HepG2 (cell line): Measurements from ENCODE around the gene UGT1A7. TPM values are rescaled to one million over a fixed set of nuclear protein-coding genes. Genes with fewer than 3 reads are reported as not detected.

Experiments used
- ATAC-seq: fragments of 200-7000 bp; cut with Tn5 transposase; 3 replicates; pipeline ENCODE4 v1.9.1; 2020; ENCODE audit warnings: mild to moderate bottlenecking, moderate library complexity
- BruUV-seq: library from RNA; stranded (reverse); fragments of 400-500 nt; replicated peaks from 2 replicates; lab custom pipeline; 2021; lab: Mats Ljungman, UMichigan
- CTCF ChIA-PET: fragments of 300-600 bp; formaldehyde crosslinking; extraction: SDS; loops from one replicate; lab custom pipeline; 2021; ENCODE audit warnings: low total read pairs, inconsistent platforms, low intra/inter-chr PET ratio; lab: Yijun Ruan, JAX
- POLR2A ChIA-PET: fragments of 350-600 bp; sonication (Branson Sonifier 250); formaldehyde crosslinking; loops from one replicate; lab custom pipeline; 2020; ENCODE audit warnings: antibody characterized with exemption, inconsistent platforms; lab: Yijun Ruan, JAX
- DNase-seq: peaks from one replicate; pipeline ENCODE4 v3.0.0-alpha.2; 2015; ENCODE audit warnings: low spot score
- FAIRE-seq: peaks from 3 replicates; lab custom pipeline; 2011; peaks lifted over from hg19 to GRCh38; lab: Jason Lieb, UNC
- H2AFZ ChIP-seq: one replicate; pipeline ENCODE4 v1.6.1; 2011; ENCODE audit warnings: low read length, inconsistent platforms
- H3K27ac ChIP-seq: fragments of 300-600 bp; 3 replicates; pipeline ENCODE4 v1.8.0; 2011; ENCODE audit warnings: mixed run types, mild to moderate bottlenecking, mixed read lengths, low read length, inconsistent platforms; ENCODE audit not compliant: insufficient read depth; ENCODE audit errors: extremely low read length
- H3K27me3 ChIP-seq, 2 experiments: fragments of 200-600 bp in 1 of 2; 2 replicates in 1 of 2; 3 replicates in 1 of 2; pipeline versions ENCODE4 v1.6.0 to v1.8.0; 2011; ENCODE audit warnings: low read length in 2 of 2, mild to moderate bottlenecking in 2 of 2, moderate library complexity in 2 of 2, inconsistent platforms in 1 of 2; ENCODE audit not compliant: insufficient read depth in 2 of 2, control insufficient read depth in 1 of 2
- H3K36me3 ChIP-seq, 2 experiments: fragments of 200-600 bp in 1 of 2; replicated peaks in 1 of 2; 2 replicates in 1 of 2; 3 replicates in 1 of 2; pipeline versions ENCODE4 v1.5.1 to v1.8.0; 2011; ENCODE audit warnings: low read length in 2 of 2, inconsistent platforms in 1 of 2; ENCODE audit not compliant: insufficient read depth in 2 of 2, control insufficient read depth in 1 of 2
- H3K4me1 ChIP-seq: 2 replicates; pipeline ENCODE4 v1.5.1; 2012; ENCODE audit warnings: low read length, inconsistent platforms; ENCODE audit not compliant: insufficient read depth
- H3K4me2 ChIP-seq: 2 replicates; pipeline ENCODE4 v1.6.0; 2011; ENCODE audit warnings: low read depth, low read length, inconsistent platforms
- H3K4me3 ChIP-seq, 3 experiments: fragments of 200-600 bp in 1 of 3; sonication (generic), shearing (Covaris generic) in 1 of 3; replicated peaks in 1 of 3; 2 replicates each; pipeline ENCODE4 v1.5.1; 2011 to 2016; ENCODE audit warnings: low read length in 3 of 3, inconsistent platforms in 2 of 3, low read depth in 2 of 3, mild to moderate bottlenecking in 2 of 3, control low read depth in 1 of 3, mixed read lengths in 1 of 3; ENCODE audit not compliant: insufficient read depth in 1 of 3
- H3K79me2 ChIP-seq: one replicate; pipeline ENCODE4 v1.6.1; 2011; ENCODE audit warnings: low read length, inconsistent platforms; ENCODE audit not compliant: insufficient read depth
- H3K9ac ChIP-seq: 2 replicates; pipeline ENCODE4 v1.6.0; 2011; ENCODE audit warnings: mild to moderate bottlenecking, low read depth, low read length, inconsistent platforms; ENCODE audit not compliant: insufficient read depth
- H3K9me3 ChIP-seq: 2 replicates; pipeline ENCODE4 v1.5.1; 2012; ENCODE audit warnings: mild to moderate bottlenecking, low read length
- H4K20me1 ChIP-seq: 2 replicates; pipeline ENCODE4 v1.6.0; 2011; ENCODE audit warnings: inconsistent platforms, mild to moderate bottlenecking, low read length, moderate library complexity; ENCODE audit not compliant: insufficient read depth
- AKNA ChIP-seq: sonication (generic); formaldehyde crosslinking; IDR thresholded peaks from 2 replicates; pipeline ENCODE4 v1.4.0; 2020; ENCODE audit warnings: missing genetic modification reagents, borderline replicate concordance
- CBX5 ChIP-seq: sonication (generic); formaldehyde crosslinking; IDR thresholded peaks from 2 replicates; pipeline ENCODE4 v1.4.0; 2020; ENCODE audit warnings: missing genetic modification reagents, borderline replicate concordance
- RXRA ChIP-seq: sonication (generic); formaldehyde crosslinking; IDR thresholded peaks from 2 replicates; pipeline ENCODE4 v1.5.1; 2020; ENCODE audit warnings: missing genetic modification reagents
- SP5 ChIP-seq: IDR thresholded peaks from 2 replicates; pipeline ENCODE4 v1.6.1; 2016; ENCODE audit warnings: low read depth, borderline replicate concordance
- SYNCRIP ChIP-seq: fragments of 200-400 bp; formaldehyde crosslinking; IDR thresholded peaks from 2 replicates; pipeline ENCODE4 v1.6.1; 2018; ENCODE audit warnings: mild to moderate bottlenecking, low read depth, low read length; ENCODE audit not compliant: insufficient read depth
- ZFP36L2 ChIP-seq: sonication (generic); formaldehyde crosslinking; IDR thresholded peaks from 2 replicates; pipeline ENCODE4 v1.4.0; 2020; ENCODE audit warnings: missing genetic modification reagents
- ZNF670 ChIP-seq: sonication (generic); formaldehyde crosslinking; IDR thresholded peaks from 2 replicates; pipeline ENCODE4 v1.8.0; 2022; ENCODE audit warnings: mild to moderate bottlenecking, missing genetic modification reagents, borderline replicate concordance
- WGBS: methylation state at CpG from one replicate; pipeline ENCODE4 v1.1.6; 2017; ENCODE audit warnings: low lambda C conversion rate; 5-methylcytosine and 5-hydroxymethylcytosine counted together
- in situ Hi-C: cut with HindIII; loops from 2 replicates; pipeline ENCODE4 v1.10.0; 2017; ENCODE audit warnings: low pct_unique_long_range_greater_than_20kb; ENCODE audit not compliant: extremely low pct_ligation_motif_present
- intact Hi-C: fragments of 100-400 bp; cut with micrococcal nuclease; formaldehyde crosslinking; loops from one replicate; pipeline ENCODE4 v1.10.0; 2022; ENCODE audit not compliant: unreplicated experiment
- polyA plus RNA-seq, 8 experiments: library from polyadenylated mRNA; depleted of rRNA in 3 of 8; stranded (reverse) in 7 of 8; unstranded in 1 of 8; fragments of >200 nt; fragmentation: Illumina TruSeq in 4 of 8; extraction: Trizol in 4 of 8; gene quantifications; 2 replicates each; pipeline versions ENCODE4 v1.2.1 to v1.2.3, GENCODE V29; 2011 to 2016; ENCODE audit warnings: low read depth in 4 of 8, missing spikeins in 1 of 8, mixed read lengths in 1 of 8; ENCODE audit not compliant: insufficient read depth in 1 of 8
- total RNA-seq, 5 experiments: library from RNA; depleted of rRNA; stranded (reverse); fragments of >200 nt; fragmentation: Illumina TruSeq; extraction: Trizol; gene quantifications; 2 replicates each; pipeline ENCODE4 v1.2.3, GENCODE V29; 2016; ENCODE audit warnings: low read depth in 1 of 5

Gene UGT1A7
- total and polyA plus RNA-seq, 2 of the 13 experiments (the other 11 are each of a cell fraction or from before 2014, with no cell fraction given), result not detected

- no TSS peak for BruUV-seq
- Histone ChIP-seq H3K9me3 (no peaks in the 10 kb centered on the region), H3K4me2 (no peak overlapping the region), H4K20me1 (no peaks in the 10 kb centered on the region), H3K27me3 (peaks cover 7 to 34% of the 10 kb centered on the region in 2 experiments; a peak in 4 of 5 replicates), H2AFZ (no peak overlapping the region), H3K4me1 (peaks cover 23% of the 10 kb centered on the region), H3K9ac (no peak overlapping the region), H3K27ac (no peak overlapping the region), H3K36me3 (no peaks in the 10 kb centered on the region), H3K4me3 (no peak overlapping the region), H3K79me2 (no peaks in the 10 kb centered on the region)
- DNase-seq (no peak), ATAC-seq (no peak), FAIRE-seq (no peak)
- CTCF ChIA-PET, result no interaction called here
- WGBS, result 31% methylated on average over 4 of the region's 4 CpGs
- TF ChIP-seq SYNCRIP (no peak), RXRA (no peak), AKNA (no peak), SP5 (no peak), CBX5 (CRISPR knock-in tag) (no peak), ZFP36L2 (CRISPR knock-in tag) (no peak), ZNF670 (CRISPR knock-in tag) (no peak)
- POLR2A ChIA-PET, result no interaction called here
- intact Hi-C loops (no loop called here), in situ Hi-C loops (no loop called here)
These were observed 135.1 kb downstream of the UGT1A7 start for GRCh38 chr2:233816771-233817170.
